K562 (cell line): ENCODE measurements around the gene SDF4. TPM values are rescaled to one million over a fixed set of nuclear protein-coding genes. Genes with fewer than 3 reads are reported as not detected.

ENCODE experiments used
- ZBTB11 ChIP-seq, 3 experiments: fragments of 200-800 bp in 1 of 3; fragments of 250-450 bp in 1 of 3; fragments of 450-650 bp in 1 of 3; sonication (Bioruptor Pico) in 1 of 3; sonication (Bioruptor generic) in 1 of 3; formaldehyde crosslinking in 1 of 3; IDR thresholded peaks; 2 replicates each; pipeline versions ENCODE4 v1.6.1 to v1.8.0; 2016 to 2022; ENCODE audit warnings: mild to moderate bottlenecking in 2 of 3, missing genetic modification characterization in 2 of 3, missing compliant biosample characterization in 1 of 3, moderate library complexity in 1 of 3
- ZBTB33 ChIP-seq: sonication (generic); formaldehyde crosslinking; IDR thresholded peaks from 2 replicates; pipeline ENCODE4 v1.8.1; 2023; ENCODE audit warnings: mild to moderate bottlenecking, missing genetic modification reagents
- polyA plus RNA-seq, 8 experiments: library from polyadenylated mRNA; depleted of rRNA in 4 of 8; stranded (reverse) in 5 of 8; unstranded in 3 of 8; fragments of >200 nt; fragmentation: Nextera tagmentation in 2 of 8; fragmentation: Illumina TruSeq in 1 of 8; extraction: Ambion mirVana in 2 of 8; extraction: Trizol in 1 of 8; gene quantifications; 2 replicates each; pipeline versions ENCODE4 v1.2.1 to v1.2.3, GENCODE V29; 2011 to 2014; ENCODE audit warnings: inconsistent platforms in 1 of 8, missing spikeins in 1 of 8
- total RNA-seq, 7 experiments: library from RNA; depleted of rRNA in 6 of 7; stranded (reverse); fragments of >200 nt in 6 of 7; fragmentation: Illumina TruSeq in 2 of 7; extraction: Trizol in 2 of 7; gene quantifications; 2 replicates each; pipeline versions ENCODE4 v1.2.1 to v1.2.3, GENCODE V29; 2011 to 2021; ENCODE audit warnings: low replicate concordance in 1 of 7

SDF4 gene
- total and polyA plus RNA-seq, 9 of the 15 experiments (the other 6 are each of a cell fraction or from before 2014, with no cell fraction given): 0.35 to 160 (median 65.2) TPM

DNA sequence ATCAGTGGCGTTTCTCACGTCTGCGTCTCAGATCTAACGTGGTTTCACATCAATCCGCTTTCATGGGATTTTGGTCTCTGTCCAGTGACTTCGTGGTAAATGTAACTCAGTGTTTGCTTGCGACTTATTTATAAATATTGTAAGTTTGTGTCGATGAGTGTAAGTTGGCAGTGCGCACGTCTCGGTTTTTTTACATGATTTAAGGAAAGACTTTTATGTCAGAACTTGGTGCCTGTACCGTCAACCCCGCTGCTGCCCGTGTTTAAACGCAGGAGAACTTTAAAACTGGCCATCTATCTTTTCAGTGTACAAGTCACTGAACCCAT is 1.7 kb upstream of the SDF4 start (continued):
- peak in 1 of 3 experiments; percentile 59; a peak in 1 of 6 replicates for TF ChIP-seq ZBTB11 (CRISPR knock-in tag; IDR thresholded peaks at IDR 0.05)
- 0 out of 2 replicates have a peak, but pooled peaks have one; percentile 14 for TF ChIP-seq ZBTB33 (CRISPR knock-in tag)
